ENCODE data around the gene ACOX3. TPM values are rescaled to one million over a fixed set of nuclear protein-coding genes. Genes with fewer than 3 reads are reported as not detected.

The ACOX3 gene
- total and polyA plus RNA-seq, 2 of the 8 experiments (the other 6 are each of a cell fraction or from before 2014, with no cell fraction given), result 2.5 to 9.9 TPM

- Histone ChIP-seq H4K20me1 (replicated peaks in 1 of 2; ENCODE audit: control insufficient read depth in 1 of 2, insufficient read depth in 2 of 2, low read length in 2 of 2) (no peaks in the 10 kb centered on the region), H3K79me1 (ENCODE audit: low read depth, low read length) (no peaks in the 10 kb centered on the region), H3K9ac (replicated peaks in 1 of 4; ENCODE audit: extremely low read depth in 1 of 4, low read depth in 3 of 4, low read length in 3 of 4) (no peak overlapping the region), H3K79me2 (ENCODE audit: control insufficient read depth in 1 of 2, insufficient read depth in 2 of 2, low read length in 2 of 2) (no peaks in the 10 kb centered on the region), H2BK12ac (ENCODE audit: low read depth, low read length) (0 out of 2 replicates have a peak overlapping the region, but pooled peaks have one; percentile 9), H2BK20ac (ENCODE audit: low read length) (no peak overlapping the region), H2BK120ac (replicated peaks; ENCODE audit: low read depth, low read length) (no peak overlapping the region), H3K4me1 (replicated peaks in 1 of 4; ENCODE audit: control insufficient read depth in 3 of 4, insufficient read depth in 4 of 4, low read length in 3 of 4) (peaks cover 0 to under 1% (median 0%) of the 10 kb centered on the region in 4 experiments; a peak in 3 of 7 replicates), H3K18ac (ENCODE audit: extremely low read depth, low read length) (no peak overlapping the region), H3K23me2 (ENCODE audit: low read depth, low read length) (no peaks in the 10 kb centered on the region), H4K91ac (replicated peaks; ENCODE audit: insufficient read length, low read length) (no peak overlapping the region), H3K4me3 (ENCODE audit: extremely low read depth in 1 of 4, insufficient read depth in 2 of 4, low read depth in 3 of 4, low read length in 4 of 4) (no peak overlapping the region), H2AK5ac (ENCODE audit: low read depth, low read length) (no peak overlapping the region), H3K56ac (replicated peaks; ENCODE audit: insufficient read length, low read depth, low read length) (no peak overlapping the region), H3K27ac (ENCODE audit: low read depth, low read length) (no peak overlapping the region), H3K9me3 (ENCODE audit: insufficient read depth in 2 of 2, low read depth in 1 of 2, low read length in 1 of 2) (no peaks in the 10 kb centered on the region; a peak in 1 of 4 replicates), H3K36me3 (ENCODE audit: control insufficient read depth in 2 of 4, insufficient read depth in 4 of 4, low read length in 3 of 4) (peaks cover 0 to 3% (median 0%) of the 10 kb centered on the region in 4 experiments; a peak in 1 of 8 replicates), H4K8ac (ENCODE audit: extremely low read depth, insufficient read depth, low read length) (no peak overlapping the region), H4K5ac (ENCODE audit: insufficient read length, low read depth, low read length) (no peak overlapping the region), H3K27me3 (replicated peaks in 1 of 4; ENCODE audit: control insufficient read depth in 3 of 4, extremely low read depth in 1 of 4, insufficient read depth in 3 of 4, low read length in 3 of 4) (no peaks in the 10 kb centered on the region), H3K4ac (replicated peaks; ENCODE audit: insufficient read length, low read depth, low read length) (no peak overlapping the region), H2BK15ac (ENCODE audit: low read length) (no peak overlapping the region), H2BK5ac (ENCODE audit: low read depth, low read length) (no peak overlapping the region), H3K14ac (ENCODE audit: insufficient read length) (no peak overlapping the region), H2AFZ (ENCODE audit: low read length) (no peak overlapping the region), H3K4me2 (ENCODE audit: insufficient read depth in 1 of 2, low read depth in 2 of 2, low read length in 2 of 2) (no peak overlapping the region), H3K23ac (ENCODE audit: insufficient read length) (no peak overlapping the region)
- no peak for DNase-seq (ENCODE audit: low read depth in 1 of 2, low spot score in 2 of 2)
- no peak for FAIRE-seq
- ChIA-PET CTCF (ENCODE audit: partially characterized antibody) (interaction anchor here (1.1 to 4.4 kb wide), 5 partner anchors 11 to 164 kb away, joined by 4 to 48 read pairs (median 8); no protein-coding TSS in a partner anchor), POLR2A (ENCODE audit: partially characterized antibody) (no interaction called here)
- 92% methylated on average over 14 of the region's 14 CpGs; no CpG with 5 or more reads in 1 of the 2 experiments for WGBS, 2 experiments (ENCODE audit: extremely low coverage in 1 of 2, insufficient coverage in 1 of 2, insufficient read length in 1 of 2, insufficient replicate concordance in 2 of 2, low coverage in 1 of 2, low lambda C conversion rate in 2 of 2, missing lambda C conversion rate in 1 of 2)
- TF ChIP-seq TCF12 (IDR thresholded peaks at IDR 0.05; ENCODE audit: low read depth, low read length) (no peak), ASH2L (IDR thresholded peaks at IDR 0.05; ENCODE audit: low read length) (no peak), SP2 (IDR thresholded peaks at IDR 0.05; ENCODE audit: low read length) (no peak), CREB1 (IDR thresholded peaks at IDR 0.05) (no peak), BRCA1 (IDR thresholded peaks at IDR 0.05; ENCODE audit: low read depth, low read length) (no peak), KDM5A (IDR thresholded peaks at IDR 0.05; ENCODE audit: low read length) (no peak), GTF2F1 (IDR thresholded peaks at IDR 0.05; ENCODE audit: borderline replicate concordance, low read depth, low read length) (no peak), NRF1 (IDR thresholded peaks at IDR 0.05; ENCODE audit: low read depth, low read length) (no peak), BACH1 (IDR thresholded peaks at IDR 0.05; ENCODE audit: low read length) (no peak), HDAC6 (IDR thresholded peaks at IDR 0.05; ENCODE audit: low read depth, low read length) (no peak), YY1 (IDR thresholded peaks at IDR 0.05; ENCODE audit: low read depth, low read length) (no peak), TEAD4 (IDR thresholded peaks at IDR 0.05; ENCODE audit: low read depth, low read length) (no peak), POU5F1 (IDR thresholded peaks at IDR 0.05; ENCODE audit: low read depth, low read length) (no peak), POLR2A (IDR thresholded peaks at IDR 0.05; ENCODE audit: control extremely low read depth in 1 of 2, low read depth in 2 of 2, low read length in 2 of 2) (no peak), SAP30 (IDR thresholded peaks at IDR 0.05; ENCODE audit: insufficient read depth, insufficient replicate concordance, low read length) (no peak)
Observed at GRCh38 chr4:8404791-8405515, 35.6 kb downstream of the ACOX3 start.
